DOHH2 (cell line): ENCODE results near the gene CILP.

ENCODE experiments used
- H3F3A ChIP-seq: fragments of 200-600 bp; sonication (generic), shearing (Covaris generic); 2 replicates; pipeline ENCODE4 v1.6.0; 2016; ENCODE audit warnings: antibody characterized with exemption, mild to moderate bottlenecking; ENCODE audit not compliant: control insufficient read depth, insufficient read depth
- H3K27ac ChIP-seq: fragments of 200-600 bp; sonication (generic); 2 replicates; pipeline ENCODE4 v1.5.1; 2014; ENCODE audit warnings: low read depth, mild to moderate bottlenecking, low read length, moderate library complexity
- H3K27me3 ChIP-seq: fragments of 200-600 bp; sonication (generic); 2 replicates; pipeline ENCODE4 v1.6.1; 2014; ENCODE audit warnings: mild to moderate bottlenecking, low read length, mixed read lengths; ENCODE audit not compliant: control insufficient read depth
- H3K36me3 ChIP-seq: fragments of 200-600 bp; sonication (generic); 2 replicates; pipeline ENCODE4 v1.6.1; 2014; ENCODE audit warnings: mild to moderate bottlenecking, low read length, moderate library complexity, mixed read lengths; ENCODE audit not compliant: control insufficient read depth
- H3K4me1 ChIP-seq: fragments of 200-600 bp; sonication (generic); 2 replicates; pipeline ENCODE4 v1.6.1; 2014; ENCODE audit warnings: mild to moderate bottlenecking, low read length, mixed read lengths; ENCODE audit not compliant: control insufficient read depth
- H3K4me2 ChIP-seq: fragments of 200-600 bp; sonication (generic); 2 replicates; pipeline ENCODE4 v1.6.0; 2014; ENCODE audit warnings: mild to moderate bottlenecking, low read length, moderate library complexity
- H3K4me3 ChIP-seq: fragments of 200-600 bp; sonication (generic); 2 replicates; pipeline ENCODE4 v1.5.1; 2014; ENCODE audit warnings: mild to moderate bottlenecking, low read length, mixed read lengths
- H3K79me2 ChIP-seq: fragments of 200-600 bp; sonication (generic); 2 replicates; pipeline ENCODE4 v1.6.1; 2014; ENCODE audit warnings: mild to moderate bottlenecking, low read length, mixed read lengths; ENCODE audit not compliant: control insufficient read depth
- H3K9me2 ChIP-seq: fragments of 200-600 bp; sonication (generic); replicated peaks from 2 replicates; pipeline ENCODE4 v1.6.1; 2014; ENCODE audit warnings: mild to moderate bottlenecking, low read length, mixed read lengths; ENCODE audit not compliant: control insufficient read depth
- H3K9me3 ChIP-seq: fragments of 200-600 bp; sonication (generic); 2 replicates; pipeline ENCODE4 v1.6.1; 2014; ENCODE audit warnings: antibody characterized with exemption, low read length, mixed read lengths; ENCODE audit not compliant: control insufficient read depth, insufficient read depth
- H4K20me1 ChIP-seq: fragments of 200-600 bp; sonication (generic); 2 replicates; pipeline ENCODE4 v1.6.0; 2014; ENCODE audit warnings: low read depth, mild to moderate bottlenecking, antibody characterized with exemption, low read length, moderate library complexity; ENCODE audit not compliant: control insufficient read depth, insufficient read depth
- CTCF ChIP-seq: fragments of 200-600 bp; sonication (generic); IDR thresholded peaks from one replicate; pipeline ENCODE4 v1.5.1; 2014; ENCODE audit warnings: antibody characterized with exemption, mild to moderate bottlenecking, low read depth, low read length; ENCODE audit not compliant: poor library complexity, severe bottlenecking
- EZH2phosphoT487 ChIP-seq: fragments of 200-600 bp; sonication (generic); IDR thresholded peaks from 2 replicates; pipeline ENCODE4 v1.6.1; 2017; ENCODE audit warnings: borderline replicate concordance, mild to moderate bottlenecking, antibody characterized with exemption, low read length, moderate library complexity, mixed read lengths

CILP gene

DNA sequence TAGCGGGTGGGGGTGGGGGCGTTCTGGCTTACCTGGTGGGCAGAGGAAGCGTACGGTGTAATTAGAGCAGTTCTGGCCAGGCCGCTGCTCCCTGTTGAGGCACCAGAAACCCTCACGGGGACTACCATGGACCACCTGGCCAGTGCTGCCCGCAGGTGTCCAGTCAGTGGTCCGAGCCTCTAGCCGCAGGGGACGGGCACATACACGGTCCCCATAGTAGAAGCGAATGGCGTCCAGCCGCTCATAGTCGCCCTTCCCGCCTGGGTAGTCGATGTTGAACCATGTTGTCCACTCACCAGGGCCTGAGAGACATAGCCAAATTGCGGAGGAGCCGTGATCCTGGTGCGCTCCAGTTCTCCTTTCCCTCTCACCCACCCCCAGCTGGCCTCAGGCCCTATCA, 4.5 kb downstream of the CILP start:
- peaks cover 4% of the 10 kb centered on the region for H3K4me1 ChIP-seq
- no peak overlapping the region for H3K4me2 ChIP-seq

DNA sequence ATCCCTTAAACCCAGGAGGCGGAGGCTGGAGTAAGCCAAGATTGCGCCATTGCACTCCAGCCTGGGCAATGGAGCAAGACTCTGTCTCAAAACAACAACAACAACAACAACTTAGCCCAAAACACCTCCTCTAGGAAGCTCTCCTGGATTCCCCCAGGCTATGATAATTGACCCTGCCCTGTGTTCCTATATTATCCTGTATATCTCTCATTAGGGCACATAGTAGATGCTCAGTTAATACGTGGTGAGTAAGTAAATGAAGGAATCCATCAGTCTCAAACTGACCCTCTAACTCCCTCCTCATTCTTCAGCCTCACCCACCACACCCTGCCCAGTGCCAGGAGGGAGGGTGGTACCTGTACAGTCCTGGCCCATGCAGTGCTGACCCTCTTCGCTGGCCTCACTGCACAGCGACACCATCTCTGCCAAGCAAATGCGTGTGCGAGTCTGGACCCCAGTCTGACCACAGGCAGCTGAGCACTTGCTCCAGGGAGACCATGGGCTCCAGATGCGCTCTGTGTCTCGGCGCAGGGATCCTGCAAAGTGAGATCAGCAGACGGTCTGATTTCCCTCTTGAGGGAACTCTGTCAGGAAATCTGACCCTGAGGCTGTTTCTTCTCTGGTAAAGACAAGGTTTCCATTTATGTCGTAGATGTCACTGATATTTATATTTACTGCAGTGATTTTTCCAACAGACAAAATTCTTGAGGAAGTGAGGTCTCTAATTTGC, 6.2 kb downstream of the CILP start:
- H3K27ac ChIP-seq = no peak overlapping the region
- no peaks in the 10 kb centered on the region for H3K36me3 ChIP-seq
- no peaks in the 10 kb centered on the region for H3K79me2 ChIP-seq
- no peaks in the 10 kb centered on the region for H4K20me1 ChIP-seq
- H3K27me3 ChIP-seq = peaks cover 14% of the 10 kb centered on the region
- TF ChIP-seq CTCF (no peak), EZH2phosphoT487 (no peak)
- H3K9me3 ChIP-seq = no peaks in the 10 kb centered on the region
- H3K4me2 ChIP-seq = no peak overlapping the region
- no peaks in the 10 kb centered on the region for H3K9me2 ChIP-seq
- H3K4me3 ChIP-seq = no peak overlapping the region
- no peaks in the 10 kb centered on the region for H3F3A ChIP-seq
- no peaks in the 10 kb centered on the region for H3K4me1 ChIP-seq

More for the DNA sequence above, 4.5 kb downstream of the CILP start:
- Histone ChIP-seq H3F3A (no peaks in the 10 kb centered on the region), H3K36me3 (no peaks in the 10 kb centered on the region), H3K27ac (no peak overlapping the region), H3K27me3 (peaks cover 14% of the 10 kb centered on the region), H3K9me2 (no peaks in the 10 kb centered on the region), H3K4me3 (no peak overlapping the region), H4K20me1 (no peaks in the 10 kb centered on the region), H3K9me3 (no peaks in the 10 kb centered on the region), H3K79me2 (no peaks in the 10 kb centered on the region)
- TF ChIP-seq CTCF (no peak), EZH2phosphoT487 (no peak)

DNA sequence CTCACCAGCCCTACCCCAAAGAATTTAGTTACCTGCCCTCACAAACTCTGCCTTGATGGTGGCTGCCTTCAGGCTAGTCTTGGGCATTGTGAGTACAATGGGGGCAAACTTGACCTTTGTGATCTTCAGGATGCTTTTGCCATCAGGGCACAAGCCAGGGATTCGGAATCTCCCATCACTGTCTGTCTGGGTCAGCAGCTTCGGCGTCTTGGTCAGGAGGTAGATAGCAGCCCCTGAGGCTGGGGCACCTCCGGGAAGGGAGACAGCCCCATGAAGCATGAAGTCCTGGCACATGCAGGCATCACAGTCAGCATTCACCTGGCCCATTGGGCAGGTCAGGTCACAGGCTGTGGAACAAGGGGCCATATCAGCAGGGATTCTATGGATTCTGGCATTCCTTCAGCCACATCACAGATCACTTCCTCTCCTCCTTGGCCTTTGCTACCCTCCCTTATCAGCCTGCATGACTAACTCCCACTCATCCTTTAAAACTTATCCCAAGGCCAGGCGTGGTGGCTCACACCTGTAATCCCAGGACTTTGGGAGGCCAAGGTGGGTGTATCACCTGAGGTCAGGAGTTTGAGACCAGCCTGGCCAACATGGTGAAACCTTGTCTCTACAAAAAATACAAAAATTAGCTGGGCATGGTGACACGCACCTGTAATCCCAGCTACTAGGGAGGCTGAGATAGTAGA, 6.9 kb downstream of the CILP start:
- Histone ChIP-seq H3K4me1 (no peaks in the 10 kb centered on the region), H3K4me3 (no peak overlapping the region), H3K9me2 (no peaks in the 10 kb centered on the region), H3K79me2 (no peaks in the 10 kb centered on the region), H3K27ac (no peak overlapping the region), H3K27me3 (peaks cover 17% of the 10 kb centered on the region), H4K20me1 (no peaks in the 10 kb centered on the region), H3F3A (no peaks in the 10 kb centered on the region), H3K9me3 (no peaks in the 10 kb centered on the region), H3K36me3 (no peaks in the 10 kb centered on the region), H3K4me2 (no peak overlapping the region)
- TF ChIP-seq EZH2phosphoT487 = no peak
- TF ChIP-seq CTCF = no peak
